SIG-M5 (cell line): ENCODE data around the gene PC.

ENCODE experiments used
- DNase-seq: peaks from one replicate; lab custom pipeline; 2025; lab: John Stamatoyannopoulos, UW

The PC gene

DNA sequence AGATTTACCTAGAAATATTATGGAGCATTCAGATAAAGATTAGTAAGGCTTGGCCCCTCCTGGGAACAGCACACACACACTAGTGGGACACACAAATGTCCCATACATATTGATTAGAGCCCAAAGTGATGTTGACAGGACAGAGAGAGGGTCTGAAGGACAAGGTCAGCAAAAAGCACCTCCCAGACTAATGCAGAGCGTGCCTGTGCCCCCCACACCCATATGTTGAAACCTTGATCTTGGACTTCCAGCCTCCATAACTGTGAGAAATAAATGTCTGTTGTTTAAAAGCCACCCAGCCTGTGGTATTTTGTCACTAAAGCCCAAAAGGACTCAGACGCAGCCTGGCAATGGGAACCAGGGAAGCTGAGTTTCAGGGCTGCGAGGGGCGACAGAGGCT lies 73.7 kb downstream of the PC start:
- DNase-seq = no peak

DNA sequence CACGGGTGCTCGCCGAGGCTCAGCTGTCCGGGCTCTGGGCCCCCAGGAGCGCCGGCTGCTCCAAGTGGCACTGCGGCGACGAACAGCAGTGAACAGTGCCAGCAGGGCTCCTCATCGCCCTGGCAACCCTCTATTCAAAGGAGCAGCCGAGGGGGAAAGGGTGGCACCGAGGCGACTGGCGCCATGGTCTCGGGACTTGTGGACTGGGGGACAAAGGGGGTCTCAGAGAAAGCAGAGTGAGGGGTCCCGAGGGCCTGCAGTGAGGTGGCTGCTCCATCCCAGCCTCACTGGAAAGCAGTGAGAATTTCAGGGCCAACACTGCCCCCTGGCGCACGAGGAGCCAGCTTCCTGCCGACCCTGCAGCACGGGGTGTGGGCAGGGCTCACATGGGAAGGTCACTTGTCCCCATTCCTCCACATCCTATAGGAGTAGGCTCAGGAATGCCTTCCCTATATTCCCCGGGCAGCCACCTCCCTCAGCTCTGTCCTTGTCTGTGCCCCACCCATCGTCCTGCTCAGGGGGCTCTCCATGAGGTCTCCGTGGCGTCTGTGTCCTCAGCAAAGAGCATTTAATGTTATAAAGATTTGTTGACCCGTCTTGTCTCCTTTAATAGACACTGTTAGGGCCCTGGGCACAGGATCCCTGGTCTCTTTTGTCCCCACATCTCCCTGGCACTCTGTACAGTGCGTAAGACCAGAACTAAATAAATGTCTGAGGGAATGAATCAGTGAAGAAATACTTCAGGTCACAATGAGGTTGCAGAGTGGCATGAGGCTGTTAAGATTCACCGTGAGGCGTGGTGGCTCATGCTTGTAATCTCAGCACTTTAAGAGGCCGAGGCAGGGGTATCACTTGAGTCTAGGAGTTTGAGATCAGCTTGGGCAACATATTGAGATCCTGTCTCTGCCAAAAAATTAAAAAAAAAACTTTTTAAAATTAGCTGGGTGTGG lies 74.9 kb downstream of the PC start:
- no peak for DNase-seq

DNA sequence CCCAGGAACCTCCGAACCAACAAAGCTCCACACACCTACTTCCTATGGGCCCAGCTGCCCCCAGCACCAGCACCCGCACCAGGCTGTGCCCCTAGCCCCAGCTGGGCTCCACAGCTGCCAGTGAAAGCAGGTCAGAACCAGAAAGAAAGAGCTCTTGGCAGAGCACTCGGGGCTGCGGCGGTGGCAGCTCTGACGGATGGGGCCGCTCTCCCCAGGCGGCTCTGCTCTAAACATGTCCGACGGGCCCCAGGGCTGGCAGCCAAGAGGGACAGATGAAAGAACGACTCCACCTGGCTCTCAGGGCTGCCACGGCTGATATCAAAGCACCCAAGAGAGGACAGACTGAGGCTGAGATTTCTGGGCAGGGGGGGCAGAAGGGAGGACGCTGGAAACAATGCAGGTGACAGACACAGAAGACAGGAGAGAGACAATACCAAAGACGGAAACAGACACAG lies 75.6 kb downstream of the PC start:
- DNase-seq = no peak

DNA sequence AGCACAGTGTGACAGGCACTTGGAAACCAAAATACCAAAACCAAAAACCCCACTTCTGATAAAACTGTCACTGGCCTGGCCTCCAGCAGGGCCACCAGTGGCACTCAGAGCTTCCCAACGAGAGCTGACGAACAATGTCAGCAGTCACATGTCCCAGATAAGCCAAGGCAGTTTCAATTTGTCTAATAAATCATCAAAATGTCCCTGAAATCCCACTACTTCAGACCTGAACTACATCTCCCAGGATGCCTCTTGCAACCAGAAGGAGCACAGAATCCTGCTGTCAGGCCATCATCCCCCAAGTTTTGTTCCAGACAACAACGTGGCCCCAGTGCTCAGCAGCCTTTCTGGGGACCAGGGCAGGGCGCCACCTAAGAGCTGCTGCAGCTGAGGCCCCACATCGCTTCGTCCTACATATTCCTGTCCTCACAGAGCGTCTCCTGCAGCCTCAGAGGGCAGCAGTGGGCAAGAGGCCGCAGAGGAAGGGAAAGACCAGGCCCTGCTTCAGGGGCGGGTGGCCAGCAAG lies 76.2 kb downstream of the PC start:
- no peak for DNase-seq

DNA sequence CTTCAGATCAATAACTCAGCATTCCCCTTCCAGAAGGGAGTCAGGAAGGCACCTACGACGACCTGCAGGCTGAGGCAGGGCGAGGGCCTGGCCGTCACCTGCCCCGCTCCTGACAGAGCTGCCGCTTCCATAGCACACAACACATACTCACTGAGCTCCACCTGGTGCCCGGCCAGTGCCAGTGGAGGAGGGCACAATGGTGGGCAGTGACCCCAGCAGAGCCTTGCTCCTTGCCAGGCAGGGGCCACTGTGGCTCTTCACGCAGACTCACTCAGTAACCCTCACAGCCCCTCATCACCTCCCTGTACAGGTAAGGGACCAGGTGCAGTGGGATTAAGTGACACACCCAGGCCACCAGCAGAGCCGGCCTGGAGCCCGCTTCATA lies 76.7 kb downstream of the PC start:
- no peak for DNase-seq

DNA sequence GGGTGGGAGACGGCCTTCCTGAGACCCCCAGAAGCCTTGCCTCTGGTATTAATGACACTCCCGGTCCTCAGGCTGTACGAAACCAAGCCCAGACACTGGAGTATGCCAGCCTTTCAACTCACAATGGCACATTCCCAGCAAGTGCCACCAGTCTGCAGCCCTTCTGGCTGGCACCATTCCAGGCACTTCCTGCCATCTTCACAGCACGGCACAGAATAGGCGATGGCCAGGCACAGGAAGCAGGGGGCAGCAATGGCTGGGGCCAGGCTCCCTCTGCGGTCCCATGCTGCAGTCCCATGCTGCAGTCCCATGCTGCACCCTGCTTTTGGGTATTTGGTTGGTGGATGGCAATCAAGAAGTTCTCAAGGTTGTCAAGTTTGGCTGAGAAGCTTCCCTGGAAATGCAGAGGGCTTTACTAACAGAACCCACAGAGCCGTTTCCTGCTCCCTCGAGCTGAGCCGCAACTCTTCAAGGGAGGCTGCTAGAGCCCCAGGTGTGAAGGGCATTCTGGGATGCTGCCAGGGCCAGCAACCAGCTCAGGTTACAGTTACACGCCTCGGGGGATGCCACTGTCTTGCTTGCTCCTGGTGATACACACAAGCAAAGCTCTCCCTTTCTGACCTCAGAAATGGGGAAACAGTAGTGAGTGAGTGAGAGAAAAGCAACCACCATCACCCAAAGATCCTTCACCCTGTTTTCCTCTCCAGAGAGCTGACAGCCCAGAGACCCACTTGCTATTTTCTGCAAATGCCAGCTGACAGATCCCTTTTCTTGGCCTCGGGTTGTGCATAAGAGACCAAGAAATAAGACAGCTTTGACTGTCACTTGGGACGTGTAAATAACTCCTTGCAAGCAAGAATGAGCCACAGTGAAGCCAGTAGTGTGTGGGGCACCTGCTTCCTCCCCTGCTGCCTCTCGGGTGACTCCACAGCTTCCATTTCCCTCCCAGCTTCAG lies 77.4 kb downstream of the PC start:
- DNase-seq = no peak

DNA sequence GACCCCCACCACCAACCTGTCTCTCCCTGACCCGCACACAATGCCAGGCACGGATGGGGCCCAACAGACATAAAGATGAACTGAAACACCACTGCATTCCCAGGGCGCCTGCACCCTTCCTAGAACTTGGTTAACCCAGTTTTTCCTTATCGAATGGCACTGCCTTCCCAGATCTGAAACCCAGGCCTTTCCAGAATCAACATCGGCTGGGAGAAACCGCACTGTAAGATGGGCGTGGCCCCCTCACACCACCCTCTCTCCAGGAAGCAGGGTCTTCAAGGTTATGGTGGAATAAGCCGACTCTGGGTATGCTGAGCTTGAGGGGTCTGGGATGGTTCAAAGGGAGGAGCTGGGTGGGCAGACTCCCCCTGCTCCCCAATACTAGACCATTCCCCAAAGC lies 78.2 kb downstream of the PC start:
- DNase-seq = no peak

DNA sequence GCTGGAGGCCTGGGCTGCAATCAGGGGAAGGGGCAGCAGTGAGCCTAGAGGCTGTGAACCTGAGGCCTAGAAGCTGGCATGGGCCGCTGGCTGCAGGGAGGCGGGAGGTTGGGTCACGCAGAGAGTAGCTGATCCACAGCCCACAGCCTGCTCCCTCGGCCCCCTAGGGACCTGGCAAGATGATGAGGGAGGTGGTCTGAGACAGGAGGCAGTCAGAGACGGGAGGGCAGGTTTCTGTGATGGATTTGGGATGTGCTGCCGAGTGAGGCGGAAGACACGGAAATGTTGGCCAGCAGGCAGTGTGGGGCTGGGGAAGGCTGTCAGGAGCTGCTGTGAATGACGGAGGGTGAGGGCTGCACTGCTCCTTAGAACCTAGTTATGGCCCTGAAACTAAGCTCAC lies 78.6 kb downstream of the PC start:
- no peak for DNase-seq

DNA sequence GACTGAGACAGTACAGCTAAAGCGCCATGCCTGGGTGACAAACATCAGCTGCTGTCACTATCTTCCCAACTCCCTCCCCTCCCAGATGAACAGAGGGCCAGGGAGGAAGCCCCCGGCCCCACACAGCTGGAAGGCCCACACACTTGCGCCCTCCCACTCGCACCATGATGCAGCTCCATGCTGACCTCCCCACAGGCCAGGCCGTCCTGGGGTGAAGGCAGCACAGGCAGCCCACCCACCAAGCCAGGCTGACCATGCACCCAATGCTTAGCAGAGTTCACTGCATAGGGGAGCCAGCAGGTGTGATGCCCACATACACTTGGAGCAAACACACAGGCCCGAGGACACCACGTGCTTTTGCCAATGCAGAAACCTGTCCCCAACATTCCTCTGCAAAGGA lies 79.2 kb downstream of the PC start:
- DNase-seq = no peak

DNA sequence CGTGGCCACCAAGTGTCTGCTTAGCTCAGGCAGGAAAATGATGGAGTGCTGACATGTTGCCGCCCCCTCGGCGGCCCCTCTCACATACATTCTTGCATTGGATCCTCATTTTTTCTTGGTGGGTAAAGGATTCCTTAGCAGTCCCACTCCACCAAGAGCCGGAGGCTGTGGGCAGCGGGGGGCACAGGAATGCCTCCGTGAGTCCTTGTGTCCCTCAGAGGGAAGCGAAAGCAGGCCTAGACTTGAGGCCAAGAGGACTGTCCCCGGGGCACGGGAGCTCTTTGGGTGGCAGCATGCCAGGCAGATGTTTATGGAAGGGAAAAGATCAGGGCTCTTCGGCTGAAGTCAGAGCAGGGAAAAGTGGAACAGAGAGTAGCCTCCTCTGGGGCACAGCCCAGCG lies 79.7 kb downstream of the PC start:
- DNase-seq = no peak

DNA sequence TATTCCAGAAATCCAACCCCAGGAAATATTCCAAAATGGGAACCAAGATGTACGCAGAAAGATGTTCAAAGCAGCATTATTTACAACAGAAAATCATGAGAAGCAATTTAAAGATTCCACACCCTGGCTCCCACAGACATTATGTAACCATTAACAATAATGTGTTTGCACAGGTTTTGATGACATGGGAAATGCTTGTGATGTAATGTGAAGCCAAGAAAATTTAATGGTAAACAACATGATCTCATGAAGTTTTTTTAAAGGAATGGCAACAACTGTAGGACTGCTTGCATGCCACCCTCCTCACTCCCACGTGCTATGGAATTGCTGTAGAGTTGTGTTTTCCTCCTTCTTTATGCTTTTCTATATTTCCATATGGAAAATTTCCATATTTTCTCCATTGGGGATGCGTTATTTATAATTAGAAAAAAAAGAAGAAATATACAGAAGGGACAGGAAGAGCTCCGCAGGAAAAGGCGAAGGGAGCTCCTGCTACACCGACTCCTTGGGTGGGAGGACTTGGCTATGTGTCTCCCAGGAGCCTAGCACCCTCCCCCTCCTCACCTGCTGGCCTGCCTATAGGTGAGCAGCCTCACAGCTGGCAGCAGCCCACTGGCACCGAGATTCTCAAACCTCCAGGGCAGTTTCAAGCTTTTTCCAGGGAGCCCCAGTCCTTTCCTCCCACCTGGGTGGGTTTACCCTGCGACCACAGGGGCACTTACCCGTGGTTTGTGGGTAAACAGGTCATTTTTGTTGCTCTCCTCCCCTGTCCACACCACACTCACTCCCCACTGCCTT lies 80.4 kb downstream of the PC start:
- DNase-seq = no peak

DNA sequence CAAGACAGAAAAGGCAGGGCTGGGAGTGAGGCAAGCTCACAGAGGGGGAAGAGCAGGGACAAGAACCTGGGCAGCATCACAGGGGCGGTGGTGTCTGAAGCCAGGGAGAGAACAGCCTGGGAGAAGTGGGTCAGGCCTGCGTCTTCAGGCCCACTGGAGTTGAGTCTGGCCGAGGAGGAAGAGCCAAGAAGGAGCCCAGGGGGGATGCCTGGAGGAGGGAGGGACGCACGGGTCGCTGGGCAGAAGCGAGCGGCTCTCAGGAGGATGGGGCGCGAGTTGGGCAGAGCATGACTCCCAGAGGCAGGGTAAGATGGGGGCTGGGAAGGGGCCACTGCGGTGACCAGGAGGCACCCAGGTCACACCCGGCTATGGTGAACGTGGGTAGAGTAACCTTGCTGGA lies 82.8 kb downstream of the PC start:
- DNase-seq = no peak

DNA sequence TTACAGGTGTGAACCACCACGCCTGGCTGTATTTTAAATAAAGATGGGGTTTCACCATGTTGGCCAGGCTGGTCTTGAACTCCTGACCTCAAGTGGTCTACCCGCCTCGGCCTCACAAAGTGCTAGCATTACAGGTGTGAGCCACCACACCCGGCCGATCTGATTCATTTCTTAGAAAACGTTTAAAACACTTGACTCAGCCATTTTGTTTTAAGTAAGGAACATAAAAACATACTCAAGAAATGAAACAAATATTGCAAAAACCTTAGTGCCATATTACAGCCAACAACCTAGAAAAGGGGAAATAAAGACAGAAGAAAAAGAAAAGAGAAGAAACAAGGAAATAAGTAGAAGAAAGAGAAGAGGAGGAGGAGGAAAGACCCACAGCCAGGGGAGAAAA lies 84.0 kb downstream of the PC start:
- no peak for DNase-seq

DNA sequence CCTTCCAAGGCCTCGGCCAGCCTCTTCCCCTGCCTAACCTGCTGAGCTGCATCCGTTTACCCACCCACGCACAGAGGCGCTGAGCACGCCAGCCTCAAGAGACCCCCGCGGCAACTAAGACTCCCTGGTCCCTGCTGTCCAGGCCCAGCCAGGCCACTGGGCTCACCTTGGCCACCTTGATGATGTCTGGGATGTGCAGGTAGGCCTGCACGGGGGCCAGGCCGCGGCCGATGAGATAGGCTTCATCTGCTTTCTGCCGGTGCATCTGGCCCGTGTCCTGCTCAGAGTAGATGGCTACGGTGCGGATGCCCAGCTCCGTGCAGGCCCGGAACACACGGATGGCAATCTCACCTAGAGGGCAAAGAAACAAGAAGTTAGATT lies 86.7 kb downstream of the PC start:
- no peak for DNase-seq

DNA sequence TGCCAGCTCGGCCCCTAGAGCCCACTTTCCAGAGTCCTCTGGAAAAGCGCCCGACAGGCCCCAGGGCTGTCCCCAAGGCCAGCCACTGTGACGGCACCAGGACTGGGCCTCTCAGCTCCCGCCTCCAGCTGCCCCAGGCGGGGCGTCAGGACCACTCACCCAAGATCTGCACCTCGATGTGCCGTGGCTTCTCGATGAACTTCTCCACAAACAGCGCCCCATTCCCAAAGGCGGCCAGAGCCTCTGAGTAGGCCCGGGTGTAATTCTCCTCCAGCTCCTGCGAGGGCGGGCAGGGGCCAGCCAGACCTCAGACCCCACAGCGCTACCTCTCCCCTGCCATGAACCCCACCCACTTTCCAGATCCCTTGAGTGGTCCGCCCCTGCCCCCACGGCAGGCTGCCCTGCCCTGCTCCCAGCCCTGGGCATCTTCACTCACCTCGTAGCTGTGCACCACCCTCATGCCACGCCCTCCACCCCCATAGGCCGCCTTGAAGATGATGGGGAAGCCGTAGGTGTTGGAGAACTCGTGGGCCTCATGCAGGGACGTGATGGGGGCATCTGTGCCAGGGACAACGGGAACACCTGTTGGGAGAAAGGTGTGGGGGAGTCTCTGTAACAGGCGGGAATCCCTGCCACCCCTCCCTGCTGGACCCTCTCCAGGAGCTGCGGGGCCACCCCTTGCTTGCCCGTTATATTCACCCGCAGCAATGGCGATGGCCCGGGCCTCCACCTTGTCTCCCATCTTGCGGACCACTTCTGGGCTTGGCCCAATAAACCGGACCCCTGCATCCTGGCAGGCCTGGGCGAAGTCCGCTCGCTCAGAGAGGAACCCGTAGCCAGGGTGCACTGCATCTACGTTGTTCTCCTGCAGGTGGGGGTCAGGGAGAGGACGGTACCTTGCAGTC lies 87.3 kb downstream of the PC start:
- DNase-seq = no peak

DNA sequence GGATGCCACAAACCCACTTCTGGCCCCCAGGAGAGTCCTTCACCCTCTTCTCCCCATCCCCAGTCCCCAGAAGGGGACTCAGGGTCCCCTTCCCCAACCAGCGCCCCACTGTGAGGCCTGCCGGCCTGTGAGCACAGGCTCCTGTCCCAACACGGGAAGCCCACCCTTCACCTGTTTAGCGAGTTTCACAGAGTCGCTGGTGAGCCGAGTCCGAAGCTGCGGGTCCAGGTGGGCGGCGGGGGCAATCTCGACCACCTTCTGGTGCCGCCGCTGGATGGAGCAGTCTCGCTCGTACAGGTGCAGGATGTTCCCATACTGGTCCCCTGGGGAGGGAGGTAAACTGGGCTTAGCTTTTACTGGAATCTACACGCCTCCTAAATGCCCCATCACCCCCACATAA lies 88.1 kb downstream of the PC start:
- no peak for DNase-seq

DNA sequence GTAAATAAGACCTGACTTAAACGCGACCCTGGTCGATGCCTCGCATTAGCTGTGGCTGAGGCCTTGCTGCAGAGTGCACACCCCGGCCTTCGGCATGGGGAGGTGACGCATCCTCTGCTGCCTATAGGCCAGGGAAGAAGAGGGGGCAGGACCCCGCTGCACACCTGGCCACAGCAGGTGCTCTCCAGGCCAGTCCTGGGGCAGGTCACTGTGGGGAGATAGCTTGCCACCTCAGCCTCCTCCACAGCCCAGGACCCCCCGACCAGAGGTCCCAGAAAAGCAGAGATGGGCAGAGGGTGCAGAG lies 88.7 kb downstream of the PC start:
- DNase-seq = no peak

DNA sequence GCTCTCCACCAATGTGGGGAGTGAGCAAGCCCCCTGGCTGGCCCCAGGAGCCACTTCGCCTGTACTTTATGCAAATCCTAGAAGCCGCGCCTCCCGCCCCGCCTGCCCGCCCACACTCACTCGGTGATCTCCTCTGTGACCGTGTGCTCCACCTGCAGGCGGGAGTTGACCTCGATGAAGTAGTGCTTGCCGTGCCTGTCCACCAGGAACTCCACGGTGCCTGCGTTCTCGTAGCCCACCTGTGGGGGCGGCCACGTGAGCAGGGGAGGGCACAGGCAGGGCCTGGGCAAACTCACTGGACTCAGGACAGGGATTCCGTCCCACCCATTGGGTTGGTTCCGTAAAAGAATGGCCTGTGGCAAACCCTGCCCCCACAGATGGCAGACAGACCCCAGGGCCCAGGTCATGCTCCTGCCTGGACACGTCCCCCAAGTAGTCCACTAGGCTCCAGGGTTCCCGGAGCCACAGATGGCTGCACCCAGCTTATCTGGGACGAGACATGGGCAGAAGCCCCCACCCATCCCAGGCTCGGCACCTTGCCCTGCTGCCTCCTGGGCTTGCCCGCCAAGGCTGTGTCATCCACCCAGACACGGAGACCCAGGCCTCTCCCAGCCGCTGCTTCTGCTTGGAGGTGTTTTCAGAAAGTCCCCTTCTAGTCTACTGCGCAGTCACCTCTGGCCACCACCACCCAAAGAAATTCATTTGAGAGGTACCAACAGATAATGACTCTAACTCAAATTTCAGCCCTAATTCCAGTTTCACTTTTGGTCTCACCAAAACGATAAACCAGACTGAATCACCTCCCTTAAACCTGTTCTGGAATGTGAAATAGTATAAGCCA lies 89.2 kb downstream of the PC start:
- DNase-seq = no peak

DNA sequence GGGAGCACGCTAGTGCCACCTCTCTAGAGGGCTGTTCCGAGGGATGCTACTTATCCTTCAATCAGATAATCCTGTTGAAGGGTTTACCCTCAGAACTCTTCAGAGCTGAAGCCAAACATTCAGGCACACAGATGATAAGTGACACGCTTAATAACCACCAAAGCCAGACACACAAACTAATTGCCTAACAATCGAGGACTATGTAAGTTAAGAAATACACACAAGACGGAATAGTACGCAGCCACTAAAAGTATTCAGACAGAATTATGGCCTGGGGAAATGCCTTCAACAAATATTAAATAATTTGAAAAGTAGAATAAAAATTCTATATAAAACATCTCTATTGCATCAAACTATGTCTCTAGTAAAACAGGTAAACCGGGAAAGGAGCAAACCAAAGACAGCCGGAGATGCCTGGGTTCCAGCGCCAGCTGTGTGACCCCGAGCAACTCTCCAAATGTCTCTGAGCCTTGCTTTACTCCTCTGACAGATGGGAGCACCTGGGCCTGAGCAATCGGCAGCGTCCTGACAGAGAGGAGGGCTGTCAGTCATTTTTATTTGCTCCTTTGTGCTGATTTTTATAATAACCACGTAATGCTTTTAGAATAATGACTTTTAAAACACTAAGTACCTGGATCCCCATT lies 90.0 kb downstream of the PC start:
- DNase-seq = no peak
